Ishikawa (cell line): ENCODE results near the gene OVOL2.
A peak's percentile ranks its signal among the peaks of the same experiment; 100 is the strongest.

Source experiments
- CEBPB ChIP-seq: IDR thresholded peaks from 2 replicates; pipeline ENCODE4 v1.6.1; 2012
- CREB1 ChIP-seq: IDR thresholded peaks from 2 replicates; pipeline ENCODE4 v1.6.1; 2012; ENCODE audit warnings: low read depth
- EGR1 ChIP-seq: IDR thresholded peaks from 2 replicates; pipeline ENCODE4 v1.6.1; 2012
- EP300 ChIP-seq: IDR thresholded peaks from 2 replicates; pipeline ENCODE4 v1.6.1; 2012; ENCODE audit warnings: borderline replicate concordance
- FOXM1 ChIP-seq: IDR thresholded peaks from 2 replicates; pipeline ENCODE4 v1.6.1; 2012; ENCODE audit warnings: low read depth, borderline replicate concordance
- MAX ChIP-seq: IDR thresholded peaks from 2 replicates; pipeline ENCODE4 v1.6.1; 2012
- NFIC ChIP-seq: IDR thresholded peaks from 2 replicates; pipeline ENCODE4 v1.6.1; 2012
- RAD21 ChIP-seq: IDR thresholded peaks from 2 replicates; pipeline ENCODE4 v1.6.1; 2012; ENCODE audit warnings: low read depth
- REST ChIP-seq: IDR thresholded peaks from 2 replicates; pipeline ENCODE4 v1.6.1; 2012; ENCODE audit warnings: low read depth, mild to moderate bottlenecking
- TCF12 ChIP-seq: IDR thresholded peaks from 2 replicates; pipeline ENCODE4 v1.6.1; 2012; ENCODE audit warnings: low read depth
- TEAD4 ChIP-seq: IDR thresholded peaks from 2 replicates; pipeline ENCODE4 v1.6.1; 2012
- USF1 ChIP-seq: IDR thresholded peaks from 2 replicates; pipeline ENCODE4 v1.6.1; 2012
- YY1 ChIP-seq: IDR thresholded peaks from 2 replicates; pipeline ENCODE4 v1.6.1; 2012; ENCODE audit warnings: low read depth
- ZBTB7A ChIP-seq: IDR thresholded peaks from 2 replicates; pipeline ENCODE4 v1.6.1; 2012; ENCODE audit warnings: low read depth

OVOL2 gene

DNA sequence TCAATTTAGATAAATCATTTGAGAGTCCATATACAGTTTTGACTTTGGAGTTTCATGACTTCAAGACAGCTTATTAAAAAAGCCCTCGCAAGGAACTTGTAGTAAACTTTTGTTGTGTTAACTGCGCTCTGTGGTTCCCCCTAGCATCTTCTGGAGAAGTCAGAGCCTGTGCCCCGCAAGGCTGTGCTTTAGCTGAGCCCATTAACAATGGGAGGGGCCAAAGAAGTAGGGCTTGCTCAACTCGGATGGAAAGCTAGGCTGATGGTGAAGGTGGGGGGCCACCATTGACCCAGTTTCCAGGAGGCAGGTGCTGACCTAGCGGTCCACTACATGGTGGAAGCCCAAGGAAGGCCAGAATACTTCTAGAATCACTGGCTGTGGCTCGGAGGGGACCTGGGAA is 29.3 kb upstream of the OVOL2 start:
- TF ChIP-seq MAX (no peak), TEAD4 (no peak), USF1 (no peak), ZBTB7A (no peak), TCF12 (no peak), NFIC (no peak), CEBPB (no peak), REST (no peak), CREB1 (no peak), YY1 (no peak), RAD21 (no peak), EGR1 (no peak), EP300 (no peak)

GRCh38 chr20:18079756-18080353 is 22.1 kb upstream of the OVOL2 start:
- TF ChIP-seq CEBPB: peak; percentile 59; the same call in 1 of the 2 replicates
- TF ChIP-seq REST: no peak

- no peak for TF ChIP-seq REST
- TF ChIP-seq FOXM1: no peak
- no peak for TF ChIP-seq TCF12
- no peak for TF ChIP-seq YY1
- no peak for TF ChIP-seq TEAD4
- TF ChIP-seq EP300: no peak
Observed at GRCh38 chr20:18077157-18077556, 19.4 kb upstream of the OVOL2 start.

DNA sequence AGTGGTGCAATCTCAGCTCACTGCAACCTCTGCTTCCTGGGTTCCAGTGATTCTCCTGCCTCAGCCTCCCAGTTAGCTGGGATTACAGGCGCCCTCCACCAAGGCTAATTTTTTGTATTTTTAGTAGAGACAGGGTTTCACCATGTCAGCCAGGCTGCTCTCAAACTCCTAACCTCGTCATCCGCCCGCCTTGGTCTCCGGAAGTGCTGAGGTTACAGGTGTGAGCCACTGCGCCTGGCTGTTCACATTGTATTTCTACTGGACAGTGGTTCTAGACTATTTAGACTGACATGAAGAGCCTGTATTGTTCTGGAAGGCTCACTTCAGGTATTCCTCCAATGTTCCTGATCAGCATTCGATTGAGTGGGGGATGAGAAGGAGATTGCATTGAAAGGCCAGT is 14.8 kb upstream of the OVOL2 start:
- TF ChIP-seq ZBTB7A: no peak
- no peak for TF ChIP-seq FOXM1
- TF ChIP-seq USF1: no peak
- TF ChIP-seq EP300: no peak
- TF ChIP-seq TEAD4: no peak
- TF ChIP-seq RAD21: no peak

- no peak for TF ChIP-seq ZBTB7A
- no peak for TF ChIP-seq USF1
- TF ChIP-seq RAD21: no peak
- TF ChIP-seq MAX: no peak
- no peak for TF ChIP-seq FOXM1
- no peak for TF ChIP-seq CEBPB
- no peak for TF ChIP-seq CREB1
- TF ChIP-seq REST: no peak
Observed at GRCh38 chr20:18066421-18067333, 9.0 kb upstream of the OVOL2 start.
